NCI-H1417 treated with DMSO at 0.1 percent for 48 hours (cell line): ENCODE measurements around the gene RFC2.

ENCODE experiments used
- DNase-seq: peaks from one replicate; lab custom pipeline; 2025; lab: John Stamatoyannopoulos, UW

Gene RFC2

GRCh38 chr7:74190259-74190658, 63.9 kb downstream of the RFC2 start:
- no peak for DNase-seq

GRCh38 chr7:74187915-74188675, 66.1 kb downstream of the RFC2 start:
- no peak for DNase-seq

DNA sequence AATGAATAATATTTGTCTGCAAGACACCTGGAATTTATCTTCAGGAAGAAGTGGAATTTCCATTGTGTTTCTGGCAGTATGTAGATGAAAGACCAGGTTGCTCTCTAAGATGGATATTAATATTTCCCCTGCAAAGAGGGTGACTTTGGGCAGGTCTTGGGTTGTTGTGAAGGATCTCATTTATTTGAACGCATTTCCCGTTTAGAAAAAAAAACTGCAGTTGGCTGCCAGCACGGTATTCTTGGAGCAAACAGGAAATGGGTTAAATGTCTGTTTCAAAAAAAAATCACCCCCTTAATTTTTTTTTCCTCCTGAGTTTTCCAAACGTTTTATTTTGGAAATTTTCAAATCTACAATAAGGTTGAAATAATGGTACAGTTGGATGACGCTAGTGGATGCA, 68.6 kb downstream of the RFC2 start:
- no peak for DNase-seq

- DNase-seq: no peak
Measured at GRCh38 chr7:74185016-74185415, 69.2 kb downstream of the RFC2 start.

GRCh38 chr7:74183653-74184450, 70.3 kb downstream of the RFC2 start:
- DNase-seq: no peak

- DNase-seq: no peak
Measured at GRCh38 chr7:74183142-74183541, 71.1 kb downstream of the RFC2 start.

GRCh38 chr7:74182453-74183090, 71.6 kb downstream of the RFC2 start:
- no peak for DNase-seq

DNA sequence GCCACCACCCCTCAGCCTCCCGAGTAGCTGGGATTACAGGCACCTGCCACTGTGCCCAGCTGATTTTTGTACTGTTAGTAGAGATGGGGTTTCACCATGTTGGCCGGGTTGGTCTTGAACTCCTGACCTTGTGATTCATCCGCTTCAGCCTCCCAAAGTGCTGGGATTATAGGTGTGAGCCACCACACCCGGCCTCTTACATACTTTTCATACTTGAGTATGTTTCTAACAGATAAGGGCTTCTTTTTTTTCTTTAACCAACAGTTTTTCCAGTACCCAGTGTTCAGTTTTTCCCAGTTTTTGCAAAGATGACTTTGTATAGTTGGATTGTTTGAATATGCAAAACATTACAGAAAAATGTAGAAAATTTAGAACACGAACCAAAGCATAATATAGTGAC, 72.4 kb downstream of the RFC2 start:
- no peak for DNase-seq
